GM12874 (cell line): ENCODE data around the gene NT5C2.

Source experiments
- TF ChIP-seq, protein P1 (sequence below): IDR thresholded peaks from 2 replicates; pipeline ENCODE4 v1.5.1; 2011; ENCODE audit warnings: low read depth, mild to moderate bottlenecking, control low read depth, low read length, moderate library complexity; ENCODE audit not compliant: insufficient read depth

NT5C2 gene

DNA sequence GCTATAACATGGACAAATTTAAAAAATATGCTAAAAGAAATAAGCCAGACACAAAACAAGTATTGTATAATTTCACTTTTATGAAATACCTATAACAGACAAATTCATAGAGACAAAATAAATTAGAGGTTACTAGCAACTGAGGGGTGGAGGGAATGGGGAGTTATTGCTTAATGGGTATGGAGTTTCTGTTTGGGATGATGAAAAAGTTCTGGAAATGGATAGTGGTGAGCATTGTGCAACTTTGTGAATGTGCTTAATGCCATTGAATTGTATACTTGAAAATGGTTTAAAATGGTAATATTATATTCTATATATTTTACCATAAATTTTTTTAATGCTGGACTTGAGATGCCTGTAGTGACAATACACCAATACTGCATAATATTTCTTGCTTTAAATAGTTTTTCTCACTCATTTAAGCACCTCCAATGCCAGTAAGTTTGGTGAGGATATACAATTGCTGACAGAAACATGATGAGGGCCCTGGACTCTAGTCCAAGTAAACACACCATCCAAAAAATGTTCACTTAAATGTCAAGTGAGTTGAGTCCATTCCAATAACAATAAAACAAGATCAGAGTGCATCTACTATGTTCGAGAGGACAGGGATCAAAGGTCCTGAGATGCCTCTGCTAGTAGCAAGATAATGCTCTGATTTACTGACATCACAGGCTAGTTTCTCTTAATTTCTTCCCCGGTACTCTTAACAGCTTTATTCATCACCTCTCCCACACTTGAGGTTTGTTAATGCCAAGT is 71.9 kb downstream of the NT5C2 start:
- TF ChIP-seq, protein P1, sequence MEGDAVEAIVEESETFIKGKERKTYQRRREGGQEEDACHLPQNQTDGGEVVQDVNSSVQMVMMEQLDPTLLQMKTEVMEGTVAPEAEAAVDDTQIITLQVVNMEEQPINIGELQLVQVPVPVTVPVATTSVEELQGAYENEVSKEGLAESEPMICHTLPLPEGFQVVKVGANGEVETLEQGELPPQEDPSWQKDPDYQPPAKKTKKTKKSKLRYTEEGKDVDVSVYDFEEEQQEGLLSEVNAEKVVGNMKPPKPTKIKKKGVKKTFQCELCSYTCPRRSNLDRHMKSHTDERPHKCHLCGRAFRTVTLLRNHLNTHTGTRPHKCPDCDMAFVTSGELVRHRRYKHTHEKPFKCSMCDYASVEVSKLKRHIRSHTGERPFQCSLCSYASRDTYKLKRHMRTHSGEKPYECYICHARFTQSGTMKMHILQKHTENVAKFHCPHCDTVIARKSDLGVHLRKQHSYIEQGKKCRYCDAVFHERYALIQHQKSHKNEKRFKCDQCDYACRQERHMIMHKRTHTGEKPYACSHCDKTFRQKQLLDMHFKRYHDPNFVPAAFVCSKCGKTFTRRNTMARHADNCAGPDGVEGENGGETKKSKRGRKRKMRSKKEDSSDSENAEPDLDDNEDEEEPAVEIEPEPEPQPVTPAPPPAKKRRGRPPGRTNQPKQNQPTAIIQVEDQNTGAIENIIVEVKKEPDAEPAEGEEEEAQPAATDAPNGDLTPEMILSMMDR: no peak

DNA sequence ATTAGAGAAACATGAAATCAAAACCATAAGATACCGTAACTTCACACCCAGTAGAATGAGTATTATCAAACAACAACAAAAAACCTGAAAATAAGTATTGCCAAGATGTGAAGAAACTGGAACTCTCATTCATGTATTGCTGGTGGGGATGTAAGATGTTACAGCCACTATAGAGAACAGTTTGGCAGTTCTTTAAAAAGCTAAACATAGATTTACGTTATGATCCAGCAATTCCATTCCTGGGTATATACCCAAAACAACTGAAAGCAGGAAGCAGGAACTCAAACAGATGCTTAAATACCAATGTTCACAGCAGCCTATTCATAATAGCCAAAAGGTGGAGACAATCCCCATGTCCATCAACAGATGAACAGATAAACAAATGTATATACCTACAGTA is 72.5 kb downstream of the NT5C2 start:
- TF ChIP-seq, protein P1: no peak

DNA sequence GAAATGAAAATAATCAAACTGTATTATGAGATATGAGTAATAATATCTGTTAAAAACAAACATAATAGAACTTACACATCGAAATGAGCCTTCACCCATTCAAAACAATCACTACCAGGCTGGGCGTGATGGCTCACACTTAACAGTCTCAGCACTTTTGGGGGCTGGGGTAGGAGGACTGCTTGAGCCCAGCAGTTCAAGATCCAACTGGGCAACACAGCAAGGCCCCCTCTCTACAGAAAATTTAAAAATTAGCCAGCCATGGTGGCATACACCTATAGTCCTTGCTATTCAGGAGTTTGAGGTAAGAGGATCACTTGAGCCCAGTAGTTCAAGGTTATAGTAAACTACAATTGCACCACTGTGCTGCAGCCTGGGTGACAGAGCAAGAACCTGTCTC is 75.8 kb downstream of the NT5C2 start:
- TF ChIP-seq, protein P1: no peak

DNA sequence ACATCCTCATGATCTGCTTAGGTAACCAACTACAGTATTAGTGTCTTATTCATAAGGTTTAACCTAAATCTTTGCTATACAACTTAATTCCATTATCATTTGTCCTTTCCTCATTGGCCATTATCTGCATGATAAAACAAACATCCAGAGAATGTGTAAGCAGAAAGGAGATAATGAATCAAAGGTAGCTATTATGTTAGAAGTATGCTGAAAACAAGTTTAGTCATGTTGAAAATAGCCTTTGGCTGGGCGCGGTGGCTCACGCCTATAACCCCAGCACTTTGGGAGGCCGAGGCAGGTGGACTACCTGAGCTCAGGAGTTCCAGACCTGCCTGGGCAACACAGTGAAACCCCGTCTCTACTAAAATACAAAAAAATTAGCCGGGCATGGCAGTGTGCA is 78.2 kb downstream of the NT5C2 start:
- TF ChIP-seq, protein P1: no peak

DNA sequence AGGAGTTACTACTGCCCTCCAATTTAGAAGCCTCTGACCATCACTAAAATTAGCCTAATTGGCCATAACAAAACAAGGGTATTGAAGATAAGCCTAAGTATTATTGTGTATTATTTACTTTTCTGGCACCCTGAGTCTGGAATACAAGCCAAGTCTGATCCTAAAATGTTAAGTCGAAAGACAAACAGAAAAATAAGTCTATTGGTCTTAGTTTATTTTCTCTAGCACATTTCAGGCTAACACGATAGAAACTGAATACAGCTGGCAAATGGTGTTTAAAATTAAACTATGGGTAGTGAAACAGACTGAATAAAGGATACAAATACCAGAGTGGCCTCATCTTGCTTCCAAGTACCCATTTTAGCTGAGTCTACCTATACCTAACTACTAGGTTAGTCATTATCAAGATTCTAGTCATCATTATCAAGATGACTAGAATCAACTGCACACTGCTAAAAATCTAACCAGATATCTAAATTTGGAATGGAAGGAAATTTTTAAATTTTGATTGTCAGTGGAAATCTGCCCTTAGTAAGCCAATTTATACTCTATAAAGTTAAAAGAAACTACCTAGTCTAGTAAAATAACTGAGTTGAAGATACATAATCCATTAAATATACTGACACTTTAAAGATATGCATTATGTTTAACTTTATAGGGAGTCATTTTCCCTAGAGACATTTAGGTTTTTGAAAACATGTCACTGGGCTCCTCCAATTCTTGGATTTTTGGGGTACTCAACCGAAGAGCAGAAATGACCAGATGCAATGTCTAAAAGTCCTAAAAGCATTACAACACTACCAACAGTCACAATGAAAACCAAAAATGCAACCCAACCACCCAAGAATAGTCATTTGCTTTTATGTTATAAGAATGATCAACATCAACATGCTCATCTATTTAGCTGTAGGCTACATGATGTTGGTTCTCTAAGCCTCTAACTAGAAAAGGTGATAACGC is 80.9 kb downstream of the NT5C2 start:
- TF ChIP-seq, protein P1: no peak

DNA sequence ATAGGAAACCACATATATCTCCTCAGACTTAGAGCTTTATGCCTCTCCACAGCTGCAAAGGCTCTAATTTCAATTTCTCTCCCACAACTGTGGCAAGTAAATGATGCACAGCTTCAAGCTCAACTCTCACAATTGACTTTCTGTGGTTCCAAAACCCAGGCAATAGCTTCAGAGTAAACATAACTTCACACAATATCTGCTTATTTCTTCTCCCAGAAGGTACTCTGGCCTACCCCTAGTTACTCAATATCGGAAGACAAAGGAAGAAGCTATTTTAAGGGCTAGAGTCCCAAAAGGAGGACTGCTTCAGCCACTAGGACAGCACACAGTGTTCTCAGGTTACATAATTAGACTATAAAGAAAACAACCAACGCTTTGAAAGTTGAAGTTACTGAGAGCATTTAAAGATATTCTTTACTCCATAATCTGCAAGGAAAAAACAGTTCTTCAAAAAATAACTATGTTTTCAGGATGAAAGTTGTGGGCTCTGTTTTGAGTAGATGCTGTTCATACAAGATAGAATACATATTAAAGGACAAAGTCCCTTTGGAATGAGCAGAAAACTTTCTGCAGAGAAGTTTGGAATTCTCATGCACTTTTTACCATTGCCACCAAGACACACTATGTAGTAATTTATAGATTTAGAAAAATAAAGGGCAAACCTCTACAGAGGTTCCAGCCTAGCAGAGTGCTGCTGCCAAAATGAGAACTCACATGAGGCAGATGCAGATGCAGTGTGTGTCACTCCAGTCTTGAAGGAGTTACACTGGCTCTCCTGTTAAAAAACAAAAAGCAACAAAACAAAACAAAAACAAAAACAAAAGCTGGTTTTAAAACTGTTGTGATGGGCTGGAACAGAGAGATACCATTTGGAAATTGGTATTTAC is 81.8 kb downstream of the NT5C2 start:
- TF ChIP-seq, protein P1: no peak

DNA sequence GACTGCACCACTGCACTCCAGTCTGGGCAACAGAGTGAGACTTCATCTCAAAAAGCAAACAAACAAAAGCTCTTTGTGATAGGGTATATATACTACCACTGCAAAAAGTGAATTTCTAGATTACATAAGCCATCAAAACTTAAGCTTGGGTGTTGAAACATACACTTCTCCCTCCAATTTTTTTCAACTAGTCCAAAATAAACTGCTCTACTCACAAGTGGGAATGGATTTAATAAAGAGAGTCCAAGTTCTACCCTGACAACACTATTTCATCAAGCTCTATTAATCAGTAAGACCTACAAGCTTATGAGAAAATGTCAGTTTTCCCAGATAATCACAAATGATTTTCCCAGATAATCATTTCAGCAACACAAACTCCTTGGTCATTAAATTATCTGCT is 82.7 kb downstream of the NT5C2 start:
- TF ChIP-seq, protein P1: no peak
